HepG2 (cell line): ENCODE measurements around the gene ABCC3. TPM values are rescaled to one million over a fixed set of nuclear protein-coding genes. Genes with fewer than 3 reads are reported as not detected.

ENCODE experiments used
- CTCF ChIP-seq: sonication (generic); formaldehyde crosslinking; IDR thresholded peaks from 2 replicates; pipeline ENCODE4 v1.5.0; 2020; ENCODE audit warnings: mild to moderate bottlenecking, missing genetic modification reagents, moderate library complexity
- MED8 ChIP-seq: sonication (generic); formaldehyde crosslinking; IDR thresholded peaks from 2 replicates; pipeline ENCODE4 v1.8.1; 2023; ENCODE audit warnings: mild to moderate bottlenecking, missing genetic modification reagents; ENCODE audit not compliant: insufficient replicate concordance
- NAIF1 ChIP-seq: sonication (generic); formaldehyde crosslinking; IDR thresholded peaks from 2 replicates; pipeline ENCODE4 v1.5.0; 2020; ENCODE audit warnings: mild to moderate bottlenecking, missing genetic modification reagents, borderline replicate concordance
- RCOR2 ChIP-seq: IDR thresholded peaks from 2 replicates; pipeline ENCODE4 v1.6.1; 2016; ENCODE audit warnings: missing biosample characterization, missing genetic modification reagents
- SIX1 ChIP-seq: sonication (generic); formaldehyde crosslinking; IDR thresholded peaks from 2 replicates; pipeline ENCODE4 v1.4.0; 2020; ENCODE audit warnings: missing genetic modification reagents, borderline replicate concordance
- SP2 ChIP-seq: sonication (generic); formaldehyde crosslinking; IDR thresholded peaks from 2 replicates; pipeline ENCODE4 v1.5.1; 2020; ENCODE audit warnings: mild to moderate bottlenecking, missing genetic modification reagents
- STAT5B ChIP-seq: sonication (generic); formaldehyde crosslinking; IDR thresholded peaks from 2 replicates; pipeline ENCODE4 v1.4.0; 2020; ENCODE audit warnings: missing genetic modification reagents
- TP53 ChIP-seq: sonication (generic); formaldehyde crosslinking; conservative IDR thresholded peaks from 2 replicates; pipeline ENCODE4 v1.4.0; 2020; ENCODE audit warnings: missing genetic modification reagents
- ZMYM2 ChIP-seq: sonication (generic); formaldehyde crosslinking; IDR thresholded peaks from 2 replicates; pipeline ENCODE4 v1.8.0; 2022; ENCODE audit warnings: mild to moderate bottlenecking, missing genetic modification reagents
- ZMYM4 ChIP-seq: sonication (generic); formaldehyde crosslinking; IDR thresholded peaks from 2 replicates; pipeline ENCODE4 v1.8.1; 2023; ENCODE audit warnings: mild to moderate bottlenecking, missing genetic modification reagents
- ZNF225 ChIP-seq: sonication (generic); formaldehyde crosslinking; IDR thresholded peaks from 2 replicates; pipeline ENCODE4 v1.4.0; 2020; ENCODE audit warnings: mild to moderate bottlenecking, missing genetic modification reagents
- ZNF30 ChIP-seq: sonication (generic); formaldehyde crosslinking; IDR thresholded peaks from 2 replicates; pipeline ENCODE4 v1.5.0; 2020; ENCODE audit warnings: mild to moderate bottlenecking, missing genetic modification reagents
- ZNF484 ChIP-seq: sonication (generic); formaldehyde crosslinking; IDR thresholded peaks from 2 replicates; pipeline ENCODE4 v1.5.1; 2020; ENCODE audit warnings: mild to moderate bottlenecking, low read depth, missing genetic modification reagents, borderline replicate concordance
- ZNF703 ChIP-seq: sonication (generic); formaldehyde crosslinking; IDR thresholded peaks from 2 replicates; pipeline ENCODE4 v1.5.1; 2020; ENCODE audit warnings: missing genetic modification reagents, mild to moderate bottlenecking, moderate library complexity, borderline replicate concordance
- ZNF850 ChIP-seq: sonication (generic); formaldehyde crosslinking; conservative IDR thresholded peaks from 2 replicates; pipeline ENCODE4 v1.9.0; 2021; ENCODE audit warnings: mild to moderate bottlenecking, missing genetic modification reagents
- ZUFSP ChIP-seq: sonication (generic); formaldehyde crosslinking; IDR thresholded peaks from 2 replicates; pipeline ENCODE4 v1.9.0; 2021; ENCODE audit warnings: missing genetic modification reagents, mild to moderate bottlenecking, borderline replicate concordance
- polyA plus RNA-seq, 8 experiments: library from polyadenylated mRNA; depleted of rRNA in 3 of 8; stranded (reverse) in 7 of 8; unstranded in 1 of 8; fragments of >200 nt; fragmentation: Illumina TruSeq in 4 of 8; extraction: Trizol in 4 of 8; gene quantifications; 2 replicates each; pipeline versions ENCODE4 v1.2.1 to v1.2.3, GENCODE V29; 2011 to 2016; ENCODE audit warnings: low read depth in 4 of 8, missing spikeins in 1 of 8, mixed read lengths in 1 of 8; ENCODE audit not compliant: insufficient read depth in 1 of 8
- total RNA-seq, 5 experiments: library from RNA; depleted of rRNA; stranded (reverse); fragments of >200 nt; fragmentation: Illumina TruSeq; extraction: Trizol; gene quantifications; 2 replicates each; pipeline ENCODE4 v1.2.3, GENCODE V29; 2016; ENCODE audit warnings: low read depth in 1 of 5
- TF ChIP-seq, protein P1 (sequence below): IDR thresholded peaks from 2 replicates; pipeline ENCODE4 v1.6.1; 2016; ENCODE audit warnings: low read depth, missing genetic modification reagents, missing compliant biosample characterization
- TF ChIP-seq, protein P2 (sequence below): sonication (generic); formaldehyde crosslinking; IDR thresholded peaks from 2 replicates; pipeline ENCODE4 v1.5.0; 2020; ENCODE audit warnings: missing genetic modification reagents

The ABCC3 gene
- total and polyA plus RNA-seq, 2 of the 13 experiments (the other 11 are each of a cell fraction or from before 2014, with no cell fraction given) = 25.2 to 50.7 TPM

- TF ChIP-seq STAT5B (CRISPR knock-in tag) (no peak; the same call in 1 of the 2 replicates), ZMYM4 (CRISPR knock-in tag) (peak; percentile 89), SIX1 (CRISPR knock-in tag) (peak; percentile 68; the same call in 1 of the 2 replicates), SP2 (CRISPR knock-in tag) (no peak), NAIF1 (peak; percentile 79; the same call in 1 of the 2 replicates), ZNF30 (0 out of 2 replicates have a peak, but pooled peaks have one; percentile 36), ZUFSP (no peak), ZNF850 (CRISPR knock-in tag) (no peak), MED8 (CRISPR knock-in tag) (peak; percentile 72), ZNF703 (CRISPR knock-in tag) (peak; percentile 84), CTCF (no peak), ZNF225 (CRISPR knock-in tag) (peak; percentile 93), ZNF484 (CRISPR knock-in tag) (no peak; the same call in 1 of the 2 replicates), RCOR2 (CRISPR knock-in tag) (peak; percentile 6; the same call in 1 of the 2 replicates), TP53 (CRISPR knock-in tag) (peak; percentile 13; the same call in 1 of the 2 replicates), ZMYM2 (CRISPR knock-in tag) (no peak; the same call in 1 of the 2 replicates)
- TF ChIP-seq, protein P1, sequence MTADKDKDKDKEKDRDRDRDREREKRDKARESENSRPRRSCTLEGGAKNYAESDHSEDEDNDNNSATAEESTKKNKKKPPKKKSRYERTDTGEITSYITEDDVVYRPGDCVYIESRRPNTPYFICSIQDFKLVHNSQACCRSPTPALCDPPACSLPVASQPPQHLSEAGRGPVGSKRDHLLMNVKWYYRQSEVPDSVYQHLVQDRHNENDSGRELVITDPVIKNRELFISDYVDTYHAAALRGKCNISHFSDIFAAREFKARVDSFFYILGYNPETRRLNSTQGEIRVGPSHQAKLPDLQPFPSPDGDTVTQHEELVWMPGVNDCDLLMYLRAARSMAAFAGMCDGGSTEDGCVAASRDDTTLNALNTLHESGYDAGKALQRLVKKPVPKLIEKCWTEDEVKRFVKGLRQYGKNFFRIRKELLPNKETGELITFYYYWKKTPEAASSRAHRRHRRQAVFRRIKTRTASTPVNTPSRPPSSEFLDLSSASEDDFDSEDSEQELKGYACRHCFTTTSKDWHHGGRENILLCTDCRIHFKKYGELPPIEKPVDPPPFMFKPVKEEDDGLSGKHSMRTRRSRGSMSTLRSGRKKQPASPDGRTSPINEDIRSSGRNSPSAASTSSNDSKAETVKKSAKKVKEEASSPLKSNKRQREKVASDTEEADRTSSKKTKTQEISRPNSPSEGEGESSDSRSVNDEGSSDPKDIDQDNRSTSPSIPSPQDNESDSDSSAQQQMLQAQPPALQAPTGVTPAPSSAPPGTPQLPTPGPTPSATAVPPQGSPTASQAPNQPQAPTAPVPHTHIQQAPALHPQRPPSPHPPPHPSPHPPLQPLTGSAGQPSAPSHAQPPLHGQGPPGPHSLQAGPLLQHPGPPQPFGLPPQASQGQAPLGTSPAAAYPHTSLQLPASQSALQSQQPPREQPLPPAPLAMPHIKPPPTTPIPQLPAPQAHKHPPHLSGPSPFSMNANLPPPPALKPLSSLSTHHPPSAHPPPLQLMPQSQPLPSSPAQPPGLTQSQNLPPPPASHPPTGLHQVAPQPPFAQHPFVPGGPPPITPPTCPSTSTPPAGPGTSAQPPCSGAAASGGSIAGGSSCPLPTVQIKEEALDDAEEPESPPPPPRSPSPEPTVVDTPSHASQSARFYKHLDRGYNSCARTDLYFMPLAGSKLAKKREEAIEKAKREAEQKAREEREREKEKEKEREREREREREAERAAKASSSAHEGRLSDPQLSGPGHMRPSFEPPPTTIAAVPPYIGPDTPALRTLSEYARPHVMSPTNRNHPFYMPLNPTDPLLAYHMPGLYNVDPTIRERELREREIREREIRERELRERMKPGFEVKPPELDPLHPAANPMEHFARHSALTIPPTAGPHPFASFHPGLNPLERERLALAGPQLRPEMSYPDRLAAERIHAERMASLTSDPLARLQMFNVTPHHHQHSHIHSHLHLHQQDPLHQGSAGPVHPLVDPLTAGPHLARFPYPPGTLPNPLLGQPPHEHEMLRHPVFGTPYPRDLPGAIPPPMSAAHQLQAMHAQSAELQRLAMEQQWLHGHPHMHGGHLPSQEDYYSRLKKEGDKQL (CRISPR knock-in tag) = peak; percentile 62
- TF ChIP-seq, protein P2, sequence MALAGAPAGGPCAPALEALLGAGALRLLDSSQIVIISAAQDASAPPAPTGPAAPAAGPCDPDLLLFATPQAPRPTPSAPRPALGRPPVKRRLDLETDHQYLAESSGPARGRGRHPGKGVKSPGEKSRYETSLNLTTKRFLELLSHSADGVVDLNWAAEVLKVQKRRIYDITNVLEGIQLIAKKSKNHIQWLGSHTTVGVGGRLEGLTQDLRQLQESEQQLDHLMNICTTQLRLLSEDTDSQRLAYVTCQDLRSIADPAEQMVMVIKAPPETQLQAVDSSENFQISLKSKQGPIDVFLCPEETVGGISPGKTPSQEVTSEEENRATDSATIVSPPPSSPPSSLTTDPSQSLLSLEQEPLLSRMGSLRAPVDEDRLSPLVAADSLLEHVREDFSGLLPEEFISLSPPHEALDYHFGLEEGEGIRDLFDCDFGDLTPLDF (CRISPR knock-in tag) = peak; percentile 74; the same call in 1 of the 2 replicates
These were observed 84.7 kb downstream of the ABCC3 start, which contains the start of gene LUC7L3 (continued) for GRCh38 chr17:50719144-50719923.
